OCI-M2 (cell line): ENCODE results near the gene HACE1.
"Not testable (repeated sequence)": the region's sequence is repeated elsewhere in the genome, so short reads cannot be mapped to it uniquely, and the experiment has no call there.

Experiments
- DNase-seq: peaks from one replicate; lab custom pipeline; 2025; ENCODE audit not compliant: unreplicated experiment; lab: John Stamatoyannopoulos, UW

HACE1 gene

GRCh38 chr6:104829183-104829958 lies 30.3 kb downstream of the HACE1 start:
- no peak for DNase-seq

GRCh38 chr6:104828478-104828877 lies 31.2 kb downstream of the HACE1 start:
- DNase-seq = no peak

GRCh38 chr6:104820820-104821219 lies 38.9 kb downstream of the HACE1 start:
- not testable (repeated sequence) for DNase-seq

GRCh38 chr6:104816125-104816524 lies 43.6 kb downstream of the HACE1 start:
- DNase-seq = no peak

GRCh38 chr6:104814743-104815142 lies 45.0 kb downstream of the HACE1 start:
- DNase-seq = no peak

GRCh38 chr6:104813552-104813951 lies 46.2 kb downstream of the HACE1 start:
- DNase-seq = no peak

- DNase-seq = no peak
Observed at GRCh38 chr6:104809116-104809515, 50.6 kb downstream of the HACE1 start.

- DNase-seq = not testable (repeated sequence)
Observed at GRCh38 chr6:104805335-104805734, 54.4 kb downstream of the HACE1 start.

- no peak for DNase-seq
Observed at GRCh38 chr6:104799134-104799657, 60.5 kb downstream of the HACE1 start.

GRCh38 chr6:104796031-104796785 lies 63.5 kb downstream of the HACE1 start:
- DNase-seq = no peak

- DNase-seq = no peak
Observed at GRCh38 chr6:104795363-104795762, 64.4 kb downstream of the HACE1 start.

GRCh38 chr6:104789770-104790190 lies 69.9 kb downstream of the HACE1 start:
- no peak for DNase-seq

- no peak for DNase-seq
Observed at GRCh38 chr6:104788400-104788799, 71.3 kb downstream of the HACE1 start.

GRCh38 chr6:104787305-104787704 lies 72.4 kb downstream of the HACE1 start:
- no peak for DNase-seq

GRCh38 chr6:104784884-104785283 lies 74.8 kb downstream of the HACE1 start:
- no peak for DNase-seq

- DNase-seq = no peak
Observed at GRCh38 chr6:104771258-104771832, 88.4 kb downstream of the HACE1 start.

- no peak for DNase-seq
Observed at GRCh38 chr6:104768906-104769305, 90.8 kb downstream of the HACE1 start.

- no peak for DNase-seq
Observed at GRCh38 chr6:104766595-104766994, 93.1 kb downstream of the HACE1 start.

- no peak for DNase-seq
Observed at GRCh38 chr6:104754788-104755409, 104.8 kb downstream of the HACE1 start.

- no peak for DNase-seq
Observed at GRCh38 chr6:104753251-104753650, 106.5 kb downstream of the HACE1 start.

GRCh38 chr6:104750449-104750848 lies 109.3 kb downstream of the HACE1 start:
- DNase-seq = no peak
